Measurements from ENCODE around the gene PAPPA.

DNA sequence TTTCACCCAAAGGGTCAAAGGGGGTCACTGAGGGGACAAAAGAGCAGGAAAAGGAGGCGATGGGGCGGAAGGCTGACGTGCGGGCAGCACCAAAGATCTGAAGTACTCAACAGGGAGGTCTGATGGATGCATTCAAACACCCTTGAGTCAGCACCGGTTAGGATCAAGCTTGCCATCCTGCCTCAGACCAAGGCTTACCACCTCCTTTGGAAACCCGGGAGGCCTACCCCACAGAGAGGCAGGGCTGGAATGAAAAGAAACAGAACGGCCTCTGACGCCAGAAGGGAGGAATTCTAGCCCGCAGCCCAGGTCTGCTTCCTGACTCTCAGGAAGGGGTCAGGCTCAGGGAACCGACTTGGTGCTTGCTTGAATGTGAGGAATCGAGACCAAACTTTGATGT is 125.6 kb downstream of the PAPPA start:
- no peak for TF ChIP-seq POLR2A (IDR thresholded peaks at IDR 0.05)
- TF ChIP-seq, protein P1, sequence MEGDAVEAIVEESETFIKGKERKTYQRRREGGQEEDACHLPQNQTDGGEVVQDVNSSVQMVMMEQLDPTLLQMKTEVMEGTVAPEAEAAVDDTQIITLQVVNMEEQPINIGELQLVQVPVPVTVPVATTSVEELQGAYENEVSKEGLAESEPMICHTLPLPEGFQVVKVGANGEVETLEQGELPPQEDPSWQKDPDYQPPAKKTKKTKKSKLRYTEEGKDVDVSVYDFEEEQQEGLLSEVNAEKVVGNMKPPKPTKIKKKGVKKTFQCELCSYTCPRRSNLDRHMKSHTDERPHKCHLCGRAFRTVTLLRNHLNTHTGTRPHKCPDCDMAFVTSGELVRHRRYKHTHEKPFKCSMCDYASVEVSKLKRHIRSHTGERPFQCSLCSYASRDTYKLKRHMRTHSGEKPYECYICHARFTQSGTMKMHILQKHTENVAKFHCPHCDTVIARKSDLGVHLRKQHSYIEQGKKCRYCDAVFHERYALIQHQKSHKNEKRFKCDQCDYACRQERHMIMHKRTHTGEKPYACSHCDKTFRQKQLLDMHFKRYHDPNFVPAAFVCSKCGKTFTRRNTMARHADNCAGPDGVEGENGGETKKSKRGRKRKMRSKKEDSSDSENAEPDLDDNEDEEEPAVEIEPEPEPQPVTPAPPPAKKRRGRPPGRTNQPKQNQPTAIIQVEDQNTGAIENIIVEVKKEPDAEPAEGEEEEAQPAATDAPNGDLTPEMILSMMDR (IDR thresholded peaks at IDR 0.05) = no peak
